Midbrain (tissue), 1 donor: ENCODE data around the gene FAM221B.

Source experiments
- DNase-seq: peaks from one replicate; lab custom pipeline; 2025; lab: John Stamatoyannopoulos, UW

Gene FAM221B, protein sequence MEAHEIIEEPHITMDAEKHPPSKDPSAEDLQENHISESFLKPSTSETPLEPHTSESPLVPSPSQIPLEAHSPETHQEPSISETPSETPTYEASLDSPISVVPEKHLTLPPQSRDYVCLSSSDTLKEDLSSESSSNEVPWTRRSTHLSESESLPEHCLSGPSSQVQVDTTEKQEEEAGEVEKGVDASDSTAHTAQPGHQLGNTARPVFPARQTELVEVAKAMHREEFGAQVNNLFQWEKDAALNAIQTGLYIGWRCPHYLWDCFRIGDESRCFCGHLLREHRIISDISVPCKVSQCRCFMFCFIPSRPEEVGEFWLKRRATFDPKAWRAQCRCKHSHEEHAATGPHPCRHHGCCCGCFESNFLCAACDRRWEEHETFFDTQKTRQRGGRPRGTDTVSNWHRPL

DNA sequence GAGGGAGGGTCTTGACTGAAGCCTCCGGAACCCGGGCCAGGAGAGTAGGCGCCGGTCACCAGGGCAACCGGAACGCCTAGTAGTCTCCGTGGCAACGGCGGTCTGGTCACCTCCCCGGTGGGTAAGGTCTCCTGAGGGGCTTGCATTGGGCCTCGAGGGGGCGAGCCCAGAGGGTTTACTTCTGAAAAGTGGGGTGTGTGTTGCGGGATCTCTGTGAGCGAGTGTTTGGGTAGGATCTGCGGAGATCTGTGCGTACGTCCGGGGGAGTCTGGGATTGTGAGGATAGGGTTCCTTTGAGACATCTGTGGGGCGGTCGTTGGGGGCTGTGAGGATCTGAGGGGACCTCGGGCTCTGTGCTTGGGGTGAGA is at the start of gene FAM221B:
Gene FAM221B (minus strand): TSS at position 17 of the 368 bp plus-strand sequence. CDS start 2,571 bp downstream, outside the sequence.
- no peak for DNase-seq

GRCh38 chr9:35872505-35872904 is 44.0 kb upstream of the FAM221B start:
- DNase-seq: no peak

- no peak for DNase-seq
Measured at GRCh38 chr9:35871545-35871944, 43.0 kb upstream of the FAM221B start.

GRCh38 chr9:35870351-35870923 is 41.9 kb upstream of the FAM221B start, which contains the start of gene OR13J1:
TSS of gene OR13J1 (minus strand) at chr9:35870401. CDS start at chr9:35870401, 0 bp downstream.
- no peak for DNase-seq

- DNase-seq: no peak
Measured at GRCh38 chr9:35869621-35870216, 41.2 kb upstream of the FAM221B start.

DNA sequence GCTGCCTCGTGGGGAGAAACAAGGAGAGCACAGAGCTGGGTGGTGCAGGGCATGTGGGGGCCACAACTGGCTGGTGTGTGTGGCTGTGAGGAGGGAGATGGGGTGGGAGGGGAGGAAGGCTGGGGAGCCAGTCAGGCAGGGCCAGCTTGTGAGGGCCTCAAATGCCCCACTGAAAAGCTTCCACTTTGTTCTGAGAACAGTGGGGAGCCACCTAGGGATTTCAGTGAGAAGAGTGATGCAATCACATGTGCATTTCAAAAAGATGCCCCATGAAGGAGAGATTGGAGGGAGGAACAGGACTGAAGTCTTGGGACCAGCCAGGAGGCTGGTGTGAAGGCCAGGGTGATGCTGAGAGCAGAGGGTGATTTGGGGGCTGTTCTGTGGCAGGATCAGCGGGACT is 40.4 kb upstream of the FAM221B start:
- DNase-seq: no peak

DNA sequence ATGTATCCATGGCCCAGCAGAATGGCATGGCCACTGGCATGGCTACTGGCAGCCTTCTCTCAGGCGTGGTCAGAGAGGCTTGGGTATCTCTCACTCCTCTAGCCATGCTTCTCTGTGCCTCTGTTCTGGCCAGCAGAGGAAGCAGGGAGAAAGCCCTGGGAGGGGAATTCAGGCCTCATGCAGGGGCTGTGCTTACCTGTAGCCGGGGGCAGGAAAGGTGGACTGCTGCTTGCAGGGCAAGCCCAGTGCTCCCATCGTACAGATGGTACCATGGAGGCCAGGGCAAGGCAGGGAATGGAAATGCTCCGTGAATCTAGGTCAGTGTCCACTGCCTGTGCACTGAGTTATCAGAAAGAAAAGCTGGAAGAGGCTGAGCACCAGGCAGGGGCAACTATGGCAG is 39.0 kb upstream of the FAM221B start:
- no peak for DNase-seq

GRCh38 chr9:35864695-35865255 is 36.2 kb upstream of the FAM221B start:
- DNase-seq: no peak

- no peak for DNase-seq
Measured at GRCh38 chr9:35863583-35863982, 35.1 kb upstream of the FAM221B start.

- DNase-seq: no peak
Measured at GRCh38 chr9:35862328-35862727, 33.8 kb upstream of the FAM221B start.

GRCh38 chr9:35861161-35861897 is 32.8 kb upstream of the FAM221B start:
- no peak for DNase-seq

DNA sequence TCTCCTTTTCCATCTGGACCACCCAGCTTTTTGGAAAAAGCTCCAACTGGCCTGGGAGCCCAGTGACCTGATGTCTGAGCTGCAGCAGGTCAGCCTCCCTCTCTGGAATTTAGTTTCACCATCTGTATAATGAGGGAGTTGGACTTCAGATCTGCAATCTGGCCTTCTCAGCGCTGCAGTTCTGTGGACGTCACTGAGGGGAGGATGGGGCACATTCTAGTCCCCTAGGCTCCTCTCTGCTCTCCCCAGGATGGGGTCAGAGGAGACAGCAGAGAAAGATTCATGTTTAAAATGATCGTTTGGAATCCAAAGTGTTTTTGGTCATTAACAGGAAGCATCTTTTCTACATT is 31.4 kb upstream of the FAM221B start:
- DNase-seq: no peak

- no peak for DNase-seq
Measured at GRCh38 chr9:35859310-35859989, 30.9 kb upstream of the FAM221B start.

GRCh38 chr9:35858458-35858857 is 29.9 kb upstream of the FAM221B start:
- DNase-seq: no peak

DNA sequence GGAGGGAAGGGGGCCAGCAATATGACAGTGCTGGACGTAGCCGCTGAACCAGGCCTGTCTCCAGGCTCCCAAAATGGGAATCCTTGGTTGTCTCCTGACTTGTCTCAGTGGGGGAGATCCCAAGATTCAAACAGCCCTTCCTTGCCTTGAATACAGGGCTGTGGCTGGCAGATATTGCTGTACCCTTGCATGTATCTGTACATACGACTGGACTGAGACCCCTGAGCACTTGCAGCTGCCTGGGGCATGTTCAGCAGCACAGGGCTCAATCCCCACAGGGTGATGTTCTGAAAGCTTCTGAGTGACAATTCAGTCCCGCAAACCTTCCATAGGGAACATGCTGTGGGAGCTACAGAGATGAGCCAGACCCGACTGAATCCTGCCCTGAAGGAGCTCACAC is 28.4 kb upstream of the FAM221B start:
- DNase-seq: no peak

- no peak for DNase-seq
Measured at GRCh38 chr9:35856206-35856605, 27.7 kb upstream of the FAM221B start.

DNA sequence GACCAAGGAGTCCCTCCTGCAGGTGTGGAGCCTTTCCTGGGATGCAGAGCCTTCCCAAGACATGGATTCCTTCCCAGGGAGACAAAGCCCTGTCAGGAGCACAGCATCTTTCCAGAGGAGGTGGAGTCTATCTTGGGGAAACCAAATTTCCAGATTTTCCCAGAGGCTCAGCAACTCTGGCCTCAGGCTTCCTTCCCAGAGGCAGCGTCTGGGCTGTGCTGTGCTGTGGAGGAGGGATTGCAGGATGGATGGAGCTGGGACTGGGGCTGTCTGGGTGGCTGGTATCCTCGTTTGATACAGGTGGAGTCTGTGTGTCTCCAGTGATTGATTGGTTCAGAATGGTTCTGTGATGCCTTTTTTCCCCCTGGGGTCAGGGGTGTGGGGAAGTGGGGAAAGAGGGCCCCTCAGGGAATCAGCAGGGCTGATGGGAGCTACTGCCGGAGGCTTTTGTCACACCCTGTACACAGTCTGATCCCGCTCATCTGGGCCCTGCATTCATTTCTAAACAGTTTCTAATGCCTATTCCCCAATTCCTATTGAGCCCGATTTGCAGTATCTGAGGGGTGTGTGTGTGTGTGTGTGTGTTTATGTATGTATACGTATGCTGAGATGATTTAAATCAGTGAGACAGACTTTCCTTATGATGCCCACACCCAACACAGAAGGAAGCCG is 25.7 kb upstream of the FAM221B start:
- no peak for DNase-seq

GRCh38 chr9:35852876-35853865 is 24.6 kb upstream of the FAM221B start:
- DNase-seq: no peak

DNA sequence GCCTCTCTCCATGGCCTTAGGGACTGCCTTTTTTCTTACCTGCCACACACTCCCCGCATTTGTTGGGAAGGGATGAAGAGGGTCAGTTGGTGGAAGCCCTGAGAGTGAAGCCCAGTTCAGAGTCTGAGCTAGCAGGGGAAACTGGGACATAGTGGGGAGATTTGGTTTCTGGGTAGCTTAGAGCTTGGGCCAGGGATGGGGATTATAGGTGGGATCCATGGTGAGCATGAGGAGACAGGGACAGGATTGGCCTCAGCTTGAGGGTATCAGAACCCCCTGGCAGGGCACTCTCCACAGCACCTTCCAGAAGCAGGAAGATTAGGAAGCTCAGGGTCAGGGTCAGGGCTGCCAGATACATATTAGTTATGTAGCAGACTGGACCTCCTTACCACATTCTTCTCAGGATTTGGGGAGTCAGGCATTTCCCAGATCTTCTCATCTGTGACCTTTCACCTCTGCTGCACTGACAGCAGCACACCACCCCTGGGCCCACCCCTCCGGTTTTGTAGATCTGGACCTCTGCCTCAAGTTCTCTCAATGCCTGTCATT is 23.8 kb upstream of the FAM221B start:
- no peak for DNase-seq
